ENCODE measurements around the gene VPS13D.

The VPS13D gene

DNA sequence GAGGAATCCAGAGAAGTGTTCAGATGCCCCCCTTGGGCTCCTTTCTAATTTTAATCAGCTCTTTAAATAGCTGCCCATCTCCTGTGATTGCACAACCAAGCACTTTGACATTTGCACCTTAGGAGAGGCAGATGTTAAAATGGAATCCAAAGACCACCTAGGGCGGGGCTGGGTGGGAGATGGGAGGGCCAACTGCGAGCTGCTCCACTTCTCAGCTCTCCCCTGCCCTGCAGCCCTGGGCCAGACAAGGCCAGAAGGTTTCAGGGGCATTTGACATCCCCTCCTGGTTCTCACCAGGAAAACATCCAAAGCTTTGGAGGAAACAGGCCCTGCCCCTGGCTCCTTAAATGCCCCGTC, 281.3 kb downstream of the VPS13D start:
- Histone ChIP-seq H3K9me2 (replicated peaks; ENCODE audit: control insufficient read depth, low read length) (no peaks in the 10 kb centered on the region), H3K27me3 (ENCODE audit: control insufficient read depth, low read length) (no peaks in the 10 kb centered on the region), H3K27ac (ENCODE audit: low read depth, low read length) (no peak overlapping the region), H3K79me2 (ENCODE audit: control insufficient read depth, low read length) (no peaks in the 10 kb centered on the region), H4K20me1 (ENCODE audit: control insufficient read depth, insufficient read depth, low read depth, low read length) (no peaks in the 10 kb centered on the region), H3K4me1 (ENCODE audit: control insufficient read depth, low read length) (no peaks in the 10 kb centered on the region), H3K9me3 (ENCODE audit: control insufficient read depth, insufficient read depth, low read length) (no peaks in the 10 kb centered on the region), H3K36me3 (ENCODE audit: control insufficient read depth, low read length) (no peaks in the 10 kb centered on the region), H3K4me3 (ENCODE audit: low read length) (no peak overlapping the region), H3F3A (ENCODE audit: control insufficient read depth, insufficient read depth) (no peaks in the 10 kb centered on the region), H3K4me2 (ENCODE audit: low read length) (no peak overlapping the region)
- TF ChIP-seq, protein P1, sequence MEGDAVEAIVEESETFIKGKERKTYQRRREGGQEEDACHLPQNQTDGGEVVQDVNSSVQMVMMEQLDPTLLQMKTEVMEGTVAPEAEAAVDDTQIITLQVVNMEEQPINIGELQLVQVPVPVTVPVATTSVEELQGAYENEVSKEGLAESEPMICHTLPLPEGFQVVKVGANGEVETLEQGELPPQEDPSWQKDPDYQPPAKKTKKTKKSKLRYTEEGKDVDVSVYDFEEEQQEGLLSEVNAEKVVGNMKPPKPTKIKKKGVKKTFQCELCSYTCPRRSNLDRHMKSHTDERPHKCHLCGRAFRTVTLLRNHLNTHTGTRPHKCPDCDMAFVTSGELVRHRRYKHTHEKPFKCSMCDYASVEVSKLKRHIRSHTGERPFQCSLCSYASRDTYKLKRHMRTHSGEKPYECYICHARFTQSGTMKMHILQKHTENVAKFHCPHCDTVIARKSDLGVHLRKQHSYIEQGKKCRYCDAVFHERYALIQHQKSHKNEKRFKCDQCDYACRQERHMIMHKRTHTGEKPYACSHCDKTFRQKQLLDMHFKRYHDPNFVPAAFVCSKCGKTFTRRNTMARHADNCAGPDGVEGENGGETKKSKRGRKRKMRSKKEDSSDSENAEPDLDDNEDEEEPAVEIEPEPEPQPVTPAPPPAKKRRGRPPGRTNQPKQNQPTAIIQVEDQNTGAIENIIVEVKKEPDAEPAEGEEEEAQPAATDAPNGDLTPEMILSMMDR (IDR thresholded peaks at IDR 0.05; ENCODE audit: low read depth, low read length, poor library complexity, severe bottlenecking): no peak
- no peak for TF ChIP-seq EZH2phosphoT487 (IDR thresholded peaks at IDR 0.05; ENCODE audit: borderline replicate concordance, low read length)

DNA sequence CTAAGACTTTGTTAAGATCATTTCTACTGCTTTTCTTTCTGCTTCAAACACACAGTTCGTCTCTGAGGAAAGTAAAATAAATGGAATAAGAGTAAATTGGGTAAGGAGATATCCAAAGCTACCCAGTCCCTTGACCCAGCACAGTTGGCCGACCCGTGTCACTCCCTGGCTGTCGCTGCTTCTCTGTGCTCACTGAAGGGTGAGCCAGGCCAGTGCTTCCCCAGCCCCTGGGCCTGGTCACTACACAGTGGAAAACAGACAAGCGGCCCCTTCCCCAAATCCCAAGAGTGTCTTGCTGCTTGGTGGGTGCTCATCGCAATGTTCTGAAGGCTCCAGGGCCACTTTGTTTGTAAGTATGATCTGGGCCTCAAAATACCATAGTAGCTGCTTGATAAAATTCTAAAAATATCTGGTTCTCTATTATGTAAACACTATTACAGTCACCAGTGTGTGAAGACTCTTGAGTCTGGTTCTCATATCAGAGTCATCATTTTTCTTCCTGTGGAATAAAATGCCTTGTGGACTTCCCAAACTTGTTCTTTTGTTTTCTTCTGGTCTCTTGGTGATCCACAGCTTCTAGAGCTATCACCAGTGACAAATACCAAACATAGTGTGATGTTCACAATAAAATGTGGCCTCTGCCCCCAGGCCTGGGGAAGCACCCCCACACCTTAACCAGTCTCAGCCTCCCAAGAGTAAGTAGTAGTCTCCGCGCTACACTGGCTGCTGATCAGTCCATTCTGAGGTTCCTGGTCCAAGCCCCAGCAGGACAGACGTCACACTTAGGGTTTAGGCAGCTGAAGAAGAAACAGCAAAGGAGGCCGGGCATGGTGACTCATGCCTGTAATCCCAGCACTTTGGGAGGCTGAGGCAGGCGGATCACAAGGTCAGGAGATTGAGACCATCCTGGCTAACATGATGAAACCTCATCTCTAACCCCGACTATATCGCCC, 282.0 kb downstream of the VPS13D start:
- no peaks in the 10 kb centered on the region for H3K4me1 ChIP-seq (ENCODE audit: control insufficient read depth, low read length)
- H3K9me3 ChIP-seq (ENCODE audit: control insufficient read depth, insufficient read depth, low read length): no peaks in the 10 kb centered on the region
- no peak overlapping the region for H3K4me3 ChIP-seq (ENCODE audit: low read length)
- H4K20me1 ChIP-seq (ENCODE audit: control insufficient read depth, insufficient read depth, low read depth, low read length): no peaks in the 10 kb centered on the region
- no peak for TF ChIP-seq EZH2phosphoT487 (IDR thresholded peaks at IDR 0.05; ENCODE audit: borderline replicate concordance, low read length)
- TF ChIP-seq, protein P1 (IDR thresholded peaks at IDR 0.05; ENCODE audit: low read depth, low read length, poor library complexity, severe bottlenecking): no peak
- H3K4me2 ChIP-seq (ENCODE audit: low read length): no peak overlapping the region
- H3F3A ChIP-seq (ENCODE audit: control insufficient read depth, insufficient read depth): no peaks in the 10 kb centered on the region
- H3K9me2 ChIP-seq (replicated peaks; ENCODE audit: control insufficient read depth, low read length): no peaks in the 10 kb centered on the region
- no peaks in the 10 kb centered on the region for H3K27me3 ChIP-seq (ENCODE audit: control insufficient read depth, low read length)
- no peaks in the 10 kb centered on the region for H3K36me3 ChIP-seq (ENCODE audit: control insufficient read depth, low read length)
- no peaks in the 10 kb centered on the region for H3K79me2 ChIP-seq (ENCODE audit: control insufficient read depth, low read length)
- H3K27ac ChIP-seq (ENCODE audit: low read depth, low read length): no peak overlapping the region

DNA sequence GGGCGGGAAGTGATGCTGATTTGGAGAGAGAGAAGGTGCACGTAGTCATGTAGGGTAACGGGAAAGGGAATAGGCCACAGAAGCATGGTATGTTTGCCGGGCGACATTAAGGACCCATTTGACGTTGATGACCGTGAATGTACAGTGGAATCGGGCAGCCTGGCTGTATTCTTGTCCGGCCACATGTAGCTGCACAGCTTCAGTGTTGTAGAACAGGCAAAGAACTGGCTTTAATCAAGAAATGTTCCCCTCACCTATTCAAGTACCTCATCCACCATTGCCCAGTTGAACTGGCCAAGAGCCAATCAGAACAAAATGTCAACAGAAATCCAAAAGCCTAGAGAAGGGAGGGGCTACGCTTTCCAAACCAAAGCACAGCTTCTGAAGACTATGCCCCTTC, 283.4 kb downstream of the VPS13D start:
- H3K4me2 ChIP-seq (ENCODE audit: low read length): no peak overlapping the region
- H3K9me2 ChIP-seq (replicated peaks; ENCODE audit: control insufficient read depth, low read length): no peaks in the 10 kb centered on the region
- no peaks in the 10 kb centered on the region for H3K36me3 ChIP-seq (ENCODE audit: control insufficient read depth, low read length)
- H3K27ac ChIP-seq (ENCODE audit: low read depth, low read length): no peak overlapping the region
- H3K4me1 ChIP-seq (ENCODE audit: control insufficient read depth, low read length): no peaks in the 10 kb centered on the region
- H3K27me3 ChIP-seq (ENCODE audit: control insufficient read depth, low read length): no peaks in the 10 kb centered on the region
- no peaks in the 10 kb centered on the region for H3K9me3 ChIP-seq (ENCODE audit: control insufficient read depth, insufficient read depth, low read length)
- H4K20me1 ChIP-seq (ENCODE audit: control insufficient read depth, insufficient read depth, low read depth, low read length): no peaks in the 10 kb centered on the region
- TF ChIP-seq EZH2phosphoT487 (IDR thresholded peaks at IDR 0.05; ENCODE audit: borderline replicate concordance, low read length): no peak
- TF ChIP-seq, protein P1 (IDR thresholded peaks at IDR 0.05; ENCODE audit: low read depth, low read length, poor library complexity, severe bottlenecking): no peak
- no peaks in the 10 kb centered on the region for H3K79me2 ChIP-seq (ENCODE audit: control insufficient read depth, low read length)
- no peak overlapping the region for H3K4me3 ChIP-seq (ENCODE audit: low read length)
- H3F3A ChIP-seq (ENCODE audit: control insufficient read depth, insufficient read depth): no peaks in the 10 kb centered on the region

Data from DOHH2 (cell line).